ENCODE measurements around the gene ADA.
"Not testable (repeated sequence)": the region's sequence is repeated elsewhere in the genome, so short reads cannot be mapped to it uniquely, and the experiment has no call there.

ADA gene

DNA sequence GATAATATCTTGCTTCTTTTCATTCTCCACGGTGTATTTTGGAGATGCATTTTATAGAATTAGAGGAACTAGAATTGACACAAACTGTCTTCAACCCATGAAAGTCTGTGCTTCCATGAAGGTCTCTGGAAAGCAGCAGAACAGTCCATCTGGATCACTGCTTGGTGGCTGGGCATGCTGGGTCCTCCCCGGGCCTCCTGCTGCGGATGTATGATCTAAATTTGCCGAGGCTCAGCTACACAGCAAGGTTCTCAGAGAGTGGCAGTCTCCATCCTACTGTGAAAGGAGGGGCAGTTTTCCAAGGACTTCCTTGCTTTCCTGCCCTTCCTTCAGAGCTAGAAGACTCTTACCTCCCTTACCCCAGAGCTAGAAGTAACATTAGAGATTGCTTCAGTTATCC lies 54.0 kb downstream of the ADA start:
- DNase-seq: no peak

DNA sequence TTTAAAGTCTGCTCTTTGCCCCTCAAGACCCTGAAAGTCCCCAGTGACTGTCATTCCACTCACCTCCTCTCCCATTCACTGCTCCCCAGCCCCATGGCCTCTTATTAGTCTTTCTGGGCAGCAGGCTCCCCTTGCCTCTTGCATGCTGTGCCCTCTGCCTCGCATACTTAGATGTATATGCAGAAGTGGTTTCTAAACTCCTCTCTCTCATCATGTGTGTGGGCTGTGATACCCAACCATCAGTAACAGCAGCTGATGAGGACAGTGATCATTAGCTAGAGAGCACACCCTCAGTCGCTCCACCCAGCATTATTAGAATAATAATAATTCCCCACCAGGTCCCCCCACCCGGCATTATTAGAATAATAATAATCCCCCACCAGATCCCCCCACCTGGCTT lies 54.6 kb downstream of the ADA start:
- DNase-seq: no peak

DNA sequence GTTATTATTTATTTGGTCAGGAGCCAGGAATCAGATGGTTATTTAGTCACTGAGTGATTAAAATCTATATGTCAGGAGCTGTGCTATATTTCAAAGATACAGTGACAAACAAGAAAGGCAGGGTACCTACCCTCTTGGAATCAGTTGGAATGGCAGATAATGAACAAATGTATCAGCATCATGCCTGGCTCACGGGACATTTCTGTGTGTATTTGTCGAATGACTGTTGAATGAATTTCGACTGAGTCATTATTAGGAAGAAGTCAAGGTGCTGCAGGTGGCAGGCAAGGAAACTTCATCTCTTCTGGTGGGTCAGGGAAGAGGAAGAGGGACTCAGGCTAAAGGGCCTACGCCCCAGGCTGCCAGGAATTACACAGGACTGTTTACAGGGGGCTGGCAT lies 55.5 kb downstream of the ADA start:
- no peak for DNase-seq

DNA sequence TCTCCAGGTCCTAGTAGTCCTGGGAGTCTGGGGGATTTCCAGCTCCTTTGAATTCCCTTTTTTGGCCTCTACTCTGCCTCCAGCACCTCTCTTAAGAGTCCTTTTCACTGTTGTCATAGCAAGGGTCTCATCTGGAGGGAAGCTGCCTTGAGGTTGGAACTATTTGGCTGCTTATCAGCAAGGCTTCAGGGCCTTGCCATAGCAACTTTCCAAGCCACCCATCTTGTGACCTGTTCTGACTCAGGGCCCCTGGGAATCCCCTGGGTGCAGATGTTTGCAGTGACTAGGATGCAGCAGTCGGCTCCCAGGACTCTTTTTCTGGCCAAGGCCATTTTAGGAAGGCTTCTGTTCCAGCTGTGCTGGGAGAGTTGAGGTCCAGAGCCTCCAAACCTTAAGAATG lies 56.8 kb downstream of the ADA start:
- peak; percentile 32 for DNase-seq

DNA sequence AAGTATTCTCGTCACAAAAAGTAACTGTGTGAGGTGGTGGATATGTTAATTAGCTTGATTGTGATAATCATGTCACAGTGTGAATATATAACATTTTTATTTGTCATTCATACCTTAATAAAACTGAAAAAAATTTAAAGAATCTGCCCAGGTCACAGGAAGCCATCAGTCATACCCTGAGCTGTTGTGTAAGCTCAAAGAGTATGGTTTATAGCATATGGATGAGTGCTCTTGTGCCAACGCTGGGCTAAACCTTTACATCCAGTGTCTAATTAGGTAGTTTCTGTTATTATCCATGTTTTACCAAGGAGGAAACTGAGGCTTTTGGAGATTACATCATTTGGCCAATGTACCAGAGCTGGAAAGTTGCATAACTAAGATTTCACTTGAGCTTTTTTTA lies 57.7 kb downstream of the ADA start:
- DNase-seq: no peak

DNA sequence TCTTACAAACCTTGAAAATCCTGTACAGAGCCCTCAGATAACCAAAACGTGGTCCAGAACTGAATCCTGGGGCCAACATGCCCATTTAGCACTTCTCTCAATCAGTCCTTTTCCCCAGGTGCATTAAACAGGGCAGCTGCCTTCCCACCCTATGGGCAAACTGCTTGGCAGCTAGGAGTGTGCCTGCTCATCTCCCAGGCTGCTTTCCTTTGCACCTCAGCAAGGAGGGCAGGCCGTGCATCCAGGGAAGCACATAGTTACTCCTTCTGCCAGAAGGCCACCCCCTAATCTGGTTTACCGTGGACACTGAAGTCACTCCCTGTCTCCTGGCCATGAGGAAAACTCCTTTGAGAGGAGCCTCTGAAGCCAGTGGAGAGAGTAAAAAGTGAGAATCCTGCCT lies 59.1 kb downstream of the ADA start:
- no peak for DNase-seq

DNA sequence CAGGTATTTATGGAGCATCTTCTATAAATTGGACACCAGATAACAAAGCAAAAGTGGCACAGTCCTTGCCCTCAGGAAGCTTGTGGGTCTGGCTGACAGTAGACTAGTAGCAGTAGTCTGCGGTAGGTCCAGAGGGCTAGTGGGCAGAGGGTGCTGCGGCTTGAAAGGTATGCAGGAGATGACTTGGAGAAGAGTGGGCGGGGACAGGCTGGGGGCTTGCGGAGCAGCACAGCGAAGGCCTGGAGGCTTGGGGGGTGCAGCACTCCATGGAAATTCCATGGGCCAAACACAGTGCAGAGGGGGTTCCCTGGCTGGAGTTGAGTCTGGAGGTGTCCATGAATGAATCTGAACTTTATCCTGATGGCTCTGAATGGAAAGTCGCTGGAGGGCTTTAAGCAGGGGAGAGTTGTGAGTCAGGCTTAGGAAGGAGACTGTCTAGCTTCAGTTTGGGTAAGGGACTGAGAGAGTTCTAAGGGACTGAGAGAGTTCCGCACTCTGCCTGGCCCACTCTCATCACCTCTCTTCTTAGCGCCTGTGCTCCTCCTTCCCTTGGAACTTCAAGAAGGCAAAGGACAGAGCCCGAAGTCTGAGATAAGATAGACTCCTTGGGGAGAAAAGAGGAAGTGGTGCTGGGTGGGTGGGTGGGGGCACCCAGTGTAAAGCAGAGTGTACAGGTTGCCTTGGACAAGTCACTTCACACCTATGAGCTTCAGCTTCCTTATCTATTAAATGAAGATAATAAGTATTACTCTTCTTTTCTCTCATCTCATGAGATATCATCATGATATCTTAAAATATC lies 60.3 kb downstream of the ADA start:
- no peak for DNase-seq

DNA sequence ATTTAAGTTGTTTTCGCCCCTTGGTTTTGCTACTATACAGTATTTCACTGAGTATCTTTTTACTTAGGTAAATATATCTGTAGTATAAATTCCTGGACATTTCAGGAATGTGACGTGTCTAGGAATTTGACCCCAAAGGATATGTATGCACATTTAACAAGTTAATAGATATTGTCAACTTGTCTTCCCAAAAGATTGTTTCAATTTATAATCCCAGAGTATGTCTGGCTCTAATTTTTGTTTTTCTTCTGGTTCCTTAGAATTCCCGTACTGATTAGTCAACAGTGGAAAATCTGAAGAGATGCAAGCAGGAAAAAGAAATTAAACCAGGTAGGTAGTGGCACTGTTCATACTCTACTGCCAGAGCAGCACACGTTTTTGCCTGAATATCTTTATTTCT lies 62.0 kb downstream of the ADA start:
- DNase-seq: peak; percentile 52

DNA sequence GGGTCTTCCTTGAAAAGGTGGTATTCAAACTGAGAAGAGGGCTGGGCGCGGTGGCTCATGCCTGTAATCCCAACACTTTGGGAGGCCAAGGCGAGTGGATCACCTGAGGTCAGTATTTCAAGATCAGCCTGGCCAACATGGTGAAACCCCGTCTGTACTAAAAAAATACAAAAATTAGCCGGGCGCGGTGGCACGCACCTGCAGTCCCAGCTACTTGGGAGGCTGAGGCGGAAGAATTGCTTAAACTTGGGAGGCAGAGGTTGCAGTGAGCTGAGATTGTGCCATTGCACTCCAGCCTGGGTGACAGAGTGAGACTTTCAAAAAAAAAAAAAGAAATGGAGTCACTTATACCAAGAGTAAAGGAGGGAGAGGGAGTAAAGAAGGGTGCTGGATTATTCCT lies 63.2 kb downstream of the ADA start:
- not testable (repeated sequence) for DNase-seq

DNA sequence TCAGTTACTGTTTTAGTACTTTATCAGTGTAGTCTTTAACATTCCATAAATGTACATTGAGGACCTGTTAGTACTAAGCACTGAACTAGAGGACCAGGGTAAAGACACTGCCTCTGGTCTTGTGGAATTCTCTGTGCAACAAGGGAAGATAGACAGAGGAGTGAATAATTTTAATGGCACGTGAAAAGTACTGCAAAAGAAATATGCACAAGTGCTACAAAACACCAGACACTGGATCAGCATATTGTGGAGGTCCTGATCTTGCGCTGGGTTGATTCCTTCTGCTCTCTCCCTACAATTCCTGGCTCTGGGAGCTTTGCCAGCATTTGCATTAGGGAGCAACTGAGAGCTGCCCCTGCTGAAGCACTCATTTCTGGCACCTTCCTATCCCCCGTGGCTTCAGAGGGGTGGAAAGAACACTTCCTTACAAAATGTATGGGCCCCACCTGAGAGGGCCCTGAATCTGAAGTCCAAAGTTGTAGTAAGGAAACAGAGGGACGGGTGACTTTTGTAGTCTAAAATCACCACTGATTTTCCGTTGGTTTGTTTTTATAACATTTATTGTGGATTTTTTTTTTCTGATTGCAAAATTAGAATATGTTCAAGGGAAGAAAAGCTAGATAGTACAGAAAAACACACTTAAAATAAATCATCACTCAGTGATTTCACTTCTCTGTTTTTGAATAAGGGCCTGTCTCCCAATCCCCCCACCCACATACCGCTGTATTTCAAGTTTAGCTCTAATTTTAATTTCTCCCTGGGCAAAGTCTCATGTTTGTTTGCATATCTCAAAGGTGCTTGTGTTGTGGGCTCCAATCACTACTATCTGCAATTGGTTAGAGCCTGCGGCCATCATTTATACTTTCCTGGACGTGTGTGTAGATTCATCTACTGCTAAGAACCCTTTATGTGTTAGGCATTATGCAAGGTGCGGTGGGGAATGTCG lies 64.2 kb downstream of the ADA start:
- peak; percentile 44 for DNase-seq

DNA sequence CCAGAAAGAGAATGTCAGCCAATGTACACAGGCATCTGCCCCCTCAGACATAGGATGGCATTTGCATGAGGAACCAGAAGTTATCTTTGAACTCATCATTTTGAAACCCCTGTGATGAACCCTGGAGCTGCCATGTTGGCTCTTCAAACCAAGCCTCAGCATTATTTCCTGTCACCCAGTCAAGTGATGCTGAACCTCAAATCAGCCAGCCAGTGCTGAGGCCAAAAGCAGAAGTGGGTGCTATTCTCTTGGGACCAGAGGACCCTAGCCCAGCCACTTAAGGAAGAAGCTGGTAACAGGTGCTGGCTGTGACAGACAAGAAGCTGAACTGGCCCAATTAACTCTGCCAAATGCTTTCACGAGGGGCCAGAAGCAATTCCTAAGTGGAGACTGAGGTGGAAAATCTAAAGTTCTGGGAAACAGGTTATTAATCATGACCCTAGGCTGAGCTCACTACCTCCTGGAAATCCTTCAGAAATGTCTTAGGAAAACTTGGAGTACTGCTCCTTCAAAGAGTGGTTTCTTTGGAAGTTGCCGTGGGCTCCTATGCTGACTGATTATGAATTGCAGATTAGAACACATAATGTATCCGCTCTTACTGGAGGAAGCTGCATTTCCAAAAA lies 65.1 kb downstream of the ADA start:
- no peak for DNase-seq

DNA sequence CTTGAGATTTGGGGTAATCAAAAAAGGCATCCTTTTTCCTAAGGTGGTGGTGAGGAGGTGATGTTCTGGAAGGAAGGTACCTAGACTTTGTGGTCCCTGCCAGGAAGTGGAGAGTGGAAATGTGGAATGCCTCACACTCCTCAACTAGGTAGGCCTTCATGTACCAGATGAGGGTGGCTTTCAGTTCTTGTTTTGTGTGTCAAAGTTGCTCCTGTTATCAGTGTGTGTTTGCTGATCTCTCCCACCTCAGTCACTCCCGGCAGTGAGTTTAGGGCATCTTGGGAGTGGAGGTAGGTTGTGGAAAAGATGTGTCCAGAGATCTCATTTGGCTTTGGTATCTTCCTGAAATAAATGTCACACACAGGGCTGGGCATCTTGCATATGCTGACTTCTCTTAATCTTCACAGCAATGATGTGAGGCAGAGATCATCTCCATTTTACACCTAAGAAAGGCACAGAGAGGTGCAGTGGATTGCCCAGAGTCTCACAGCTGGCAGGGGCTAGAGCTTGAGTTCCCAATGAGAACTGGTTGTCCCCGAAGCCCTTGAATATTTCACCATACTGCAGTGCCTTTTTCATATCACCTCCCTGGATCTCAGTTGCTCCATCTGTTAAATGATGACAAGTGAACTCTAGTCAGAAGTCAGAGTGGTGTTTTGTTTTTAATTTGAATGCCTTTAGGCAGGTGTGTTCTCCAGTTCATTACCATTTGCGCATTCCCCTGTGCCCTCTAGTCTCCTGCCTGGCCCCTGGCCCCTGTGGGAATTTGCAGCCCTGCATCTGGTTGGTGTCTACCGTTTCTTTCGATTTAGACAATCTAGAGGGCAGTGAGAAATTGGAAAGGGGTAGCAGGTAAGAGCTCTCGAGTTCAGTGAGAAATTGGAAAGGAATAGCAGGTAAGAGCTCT lies 66.2 kb downstream of the ADA start:
- no peak for DNase-seq

DNA sequence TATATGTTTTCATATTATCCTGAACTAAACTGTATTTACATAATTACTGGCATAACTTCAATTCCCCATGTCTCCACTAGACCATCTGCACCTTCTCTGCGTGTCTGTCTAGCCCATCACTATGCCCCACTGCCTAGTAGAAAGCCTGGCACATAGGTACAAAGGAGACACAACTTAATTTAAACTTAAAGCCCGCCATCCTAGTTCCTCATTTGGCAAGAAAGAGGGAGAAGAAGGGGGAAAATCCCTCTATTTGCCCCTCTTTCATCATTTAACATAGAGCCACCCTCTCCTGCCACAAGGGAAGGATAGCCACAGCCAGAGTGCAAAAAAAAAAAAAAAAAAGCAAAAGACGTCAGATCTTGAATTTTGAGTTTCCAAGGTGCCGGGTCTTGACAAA lies 67.3 kb downstream of the ADA start:
- no peak for DNase-seq

DNA sequence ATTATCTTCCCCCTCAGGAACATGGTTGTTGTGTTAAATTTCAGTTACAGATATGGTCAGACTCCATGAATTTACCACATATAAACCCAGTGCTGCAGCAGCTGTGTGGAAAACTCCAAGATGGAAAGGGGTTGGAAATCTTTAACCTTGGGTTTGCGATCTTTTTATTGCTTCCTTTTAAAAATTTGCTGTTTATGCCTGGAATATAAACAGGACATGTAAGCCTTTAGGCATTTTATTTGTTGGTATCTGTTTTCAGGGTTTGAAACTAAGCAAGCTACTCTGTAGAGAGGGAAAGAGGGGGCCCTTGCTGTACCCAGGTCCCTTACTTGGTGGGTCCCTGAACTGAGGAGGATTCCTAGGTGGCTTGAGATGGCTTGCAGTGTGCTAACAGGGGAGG lies 68.3 kb downstream of the ADA start:
- DNase-seq: no peak

DNA sequence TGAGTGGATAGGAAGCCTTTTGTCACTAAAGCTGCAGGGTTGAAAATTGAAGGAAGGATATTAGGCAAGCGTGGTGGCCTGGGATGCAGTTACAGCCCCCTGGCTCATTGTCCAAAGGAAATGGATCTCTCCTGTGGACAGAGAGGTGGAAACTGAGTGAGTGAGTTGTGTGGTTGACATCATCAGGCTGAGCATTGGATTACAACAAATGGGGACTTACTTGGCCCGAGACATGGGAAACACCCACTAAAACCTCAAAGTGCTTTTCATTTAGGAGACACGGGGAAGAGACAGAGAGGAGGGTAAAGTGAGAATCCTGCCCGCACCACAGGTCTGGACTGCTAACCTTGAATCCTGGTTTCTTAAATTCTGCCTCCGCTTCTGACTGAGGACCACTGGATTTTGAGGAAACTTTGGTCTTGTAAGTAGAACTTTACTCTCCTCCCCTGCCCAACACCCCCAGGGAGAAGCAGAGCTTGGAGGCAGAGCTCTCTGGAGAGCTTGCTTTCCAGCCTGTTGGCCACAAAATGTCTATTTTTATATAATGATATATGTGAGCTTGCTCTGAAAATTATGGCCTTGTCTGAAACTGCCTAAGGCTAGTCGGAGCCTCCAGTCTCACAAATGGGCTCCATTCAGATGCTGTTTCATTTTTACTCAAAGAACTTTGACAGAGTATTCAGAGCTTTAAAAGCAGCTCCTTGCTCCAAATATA lies 69.0 kb downstream of the ADA start, which contains the start of gene PKIG:
PKIG (plus strand) TSS at position 269 of the 715 bp plus-strand sequence. CDS start 31,978 bp downstream, outside the sequence.
- peak; percentile 83 for DNase-seq

DNA sequence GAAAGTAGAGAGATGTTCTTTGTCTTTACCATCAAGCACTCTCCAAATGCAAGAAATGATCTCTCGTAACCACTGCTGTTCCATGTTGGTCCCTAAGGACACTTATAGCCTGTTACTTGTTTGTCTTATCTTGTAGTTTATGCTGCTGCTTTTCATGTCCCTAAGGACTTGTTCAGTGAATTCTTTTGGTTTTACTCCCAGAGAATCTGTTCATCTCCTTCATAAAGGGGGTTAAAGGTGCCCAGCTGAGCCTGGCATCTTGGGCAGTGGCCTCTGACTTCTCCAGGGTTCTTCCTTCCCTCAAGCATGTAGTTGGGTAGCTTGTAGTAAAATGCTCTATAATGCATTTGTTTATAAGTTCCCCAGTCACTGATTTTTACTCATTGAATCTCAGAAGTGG lies 70.0 kb downstream of the ADA start:
- DNase-seq: no peak

DNA sequence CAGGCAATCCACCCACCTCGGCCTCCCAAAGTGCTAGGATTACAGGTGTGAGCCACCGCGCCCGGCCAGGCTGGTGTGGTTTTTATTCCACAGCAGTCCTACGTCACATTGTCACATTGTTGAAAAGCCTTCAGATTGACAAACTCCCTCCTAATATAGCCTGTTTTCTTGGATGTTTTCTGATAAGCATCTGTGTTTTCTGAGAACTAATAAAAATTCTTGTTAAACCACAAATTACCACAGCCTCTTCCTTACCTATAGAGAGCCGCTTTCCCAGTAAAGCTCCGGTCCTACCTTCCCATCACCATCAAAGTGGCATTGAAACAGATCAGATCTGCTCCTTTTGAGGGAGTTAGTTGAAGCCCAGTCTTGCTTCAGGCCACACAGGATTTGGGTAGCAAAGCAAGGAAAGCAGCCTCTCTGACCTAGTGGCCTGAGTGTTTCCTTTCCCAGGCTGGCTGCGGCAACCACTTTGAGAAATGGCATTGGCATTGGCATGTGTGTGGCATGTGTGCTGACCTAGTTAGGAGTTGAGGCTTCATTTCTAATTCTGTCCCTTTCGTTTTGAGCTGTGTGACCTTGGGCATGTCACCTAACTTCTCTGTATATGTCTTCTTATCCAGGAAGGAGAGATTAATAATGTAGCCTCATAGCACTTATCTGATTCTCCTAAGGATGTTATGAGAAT lies 70.8 kb downstream of the ADA start:
- no peak for DNase-seq

DNA sequence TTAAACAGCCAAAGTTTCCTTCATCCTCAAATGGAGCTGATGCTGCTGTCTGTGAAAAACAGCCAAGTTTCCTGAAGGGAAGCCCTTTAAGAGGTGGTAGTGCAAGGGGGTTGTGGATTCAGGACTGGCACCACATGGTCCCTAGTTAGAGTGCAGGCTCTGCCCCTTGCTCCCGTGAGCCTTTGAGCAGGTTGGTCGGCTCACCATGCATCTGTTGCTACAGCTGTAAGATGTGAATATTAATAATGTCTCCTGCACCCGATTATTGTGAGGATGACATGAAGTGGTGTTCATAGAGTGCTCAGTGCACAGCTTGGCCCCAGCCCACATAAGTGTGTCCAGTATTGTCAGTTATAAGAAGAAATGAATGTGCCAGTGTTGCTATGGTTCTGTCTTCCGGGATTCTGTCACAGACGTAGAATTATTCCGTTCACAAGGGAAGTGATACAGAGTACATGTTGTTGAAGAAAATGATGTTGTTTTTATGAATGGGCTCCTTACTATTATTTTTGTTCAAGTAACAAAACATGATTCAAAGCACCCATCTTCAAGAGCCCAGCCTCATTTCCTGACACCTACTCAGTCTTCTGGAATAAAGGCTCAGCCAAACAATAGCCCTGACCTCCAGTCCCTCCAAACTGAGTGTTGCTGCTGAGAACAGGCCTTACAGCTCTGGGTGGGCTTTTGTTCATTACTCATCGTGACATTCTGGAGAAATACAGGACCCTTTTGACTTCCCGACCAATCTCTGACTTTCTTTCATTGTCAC lies 72.0 kb downstream of the ADA start:
- no peak for DNase-seq

DNA sequence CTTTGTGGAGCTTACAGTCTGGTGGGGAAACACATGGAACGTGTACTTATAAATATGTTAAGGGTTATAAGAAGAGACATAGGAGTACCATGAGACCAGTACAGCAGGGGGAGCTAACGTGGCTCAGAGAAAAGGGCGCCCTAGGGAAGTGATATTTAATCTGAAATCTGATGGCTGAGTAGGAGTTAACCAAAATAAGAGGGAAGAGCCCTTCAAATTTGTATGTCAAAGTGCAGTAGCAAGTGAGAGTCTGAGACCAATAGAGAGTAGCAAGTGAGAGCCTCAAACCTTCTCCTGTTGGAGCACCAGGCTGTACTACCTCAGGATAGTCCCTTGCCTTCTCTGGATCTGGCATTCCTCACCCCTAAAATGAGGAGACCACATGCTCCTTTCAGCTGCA lies 75.2 kb downstream of the ADA start:
- DNase-seq: peak; percentile 70

DNA sequence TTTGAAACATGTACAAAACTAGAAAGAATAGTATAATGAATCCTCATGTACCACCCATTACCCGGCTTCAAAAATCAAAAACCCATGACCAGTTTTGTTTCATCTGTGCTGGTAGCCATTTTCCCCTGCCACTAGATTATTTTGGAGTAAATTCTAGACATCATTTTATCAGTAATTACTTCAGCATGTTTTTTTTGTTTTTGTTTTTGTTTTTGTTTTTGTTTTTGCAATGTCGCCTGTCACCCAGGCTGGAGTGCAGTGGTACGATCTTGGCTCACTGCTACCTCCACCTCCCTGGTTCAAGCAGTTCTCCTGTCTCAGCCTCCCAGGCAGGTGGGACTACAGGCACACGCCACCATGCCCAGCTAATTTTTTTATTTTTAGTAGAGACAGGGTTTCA lies 77.1 kb downstream of the ADA start:
- no peak for DNase-seq
